ENCODE data around the gene MYEOV. TPM values are rescaled to one million over a fixed set of nuclear protein-coding genes. Genes with fewer than 3 reads are reported as not detected.

MYEOV gene
- total and polyA plus RNA-seq, 4 donors = 0.37 to 0.82 (median 0.64) TPM

- ATAC-seq (ENCODE audit: insufficient read depth, low FRiP score) (no peak), DNase-seq (no peak)
- no peak overlapping the region for H3K4me3 ChIP-seq
- TF ChIP-seq CTCF (IDR thresholded peaks at IDR 0.05; ENCODE audit: control extremely low read depth, extremely low read depth) = no peak
- no peaks in the 10 kb centered on the region for H3K27me3 ChIP-seq (ENCODE audit: control insufficient read depth in 3 of 3, insufficient read depth in 3 of 3, low read length in 2 of 3)
- H3K9ac ChIP-seq (ENCODE audit: insufficient read depth in 1 of 2, low read length in 2 of 2) = no peak overlapping the region
- no peak overlapping the region for H3K27ac ChIP-seq (ENCODE audit: low read depth in 1 of 2, low read length in 1 of 2)
- H3K9me3 ChIP-seq (ENCODE audit: control insufficient read depth in 4 of 4, insufficient read depth in 3 of 4, low read length in 3 of 4) = no peaks in the 10 kb centered on the region
- no peaks in the 10 kb centered on the region for H3K4me1 ChIP-seq (ENCODE audit: control insufficient read depth in 5 of 5, insufficient read depth in 5 of 5, low read length in 5 of 5)
- no peaks in the 10 kb centered on the region for H3K36me3 ChIP-seq (ENCODE audit: control insufficient read depth in 4 of 4, insufficient read depth in 4 of 4, low read length in 4 of 4)
- WGBS, 2 donors = 92 to 98% methylated on average over 2 of the region's 2 CpGs
These were observed 39.9 kb downstream of the MYEOV start for GRCh38 chr11:69333879-69334278.

GRCh38 chr11:69335007-69335780 is 41.2 kb downstream of the MYEOV start:
- Histone ChIP-seq H3K27me3 (ENCODE audit: control insufficient read depth in 3 of 3, insufficient read depth in 3 of 3, low read length in 2 of 3) (no peaks in the 10 kb centered on the region), H3K36me3 (ENCODE audit: control insufficient read depth in 4 of 4, insufficient read depth in 4 of 4, low read length in 4 of 4) (no peaks in the 10 kb centered on the region), H3K9me3 (ENCODE audit: control insufficient read depth in 4 of 4, insufficient read depth in 3 of 4, low read length in 3 of 4) (peaks cover 0 to 2% (median 0%) of the 10 kb centered on the region in 4 donors), H3K27ac (ENCODE audit: low read depth in 1 of 2, low read length in 1 of 2) (no peak overlapping the region), H3K4me3 (no peak overlapping the region), H3K4me1 (ENCODE audit: control insufficient read depth in 5 of 5, insufficient read depth in 5 of 5, low read length in 5 of 5) (no peaks in the 10 kb centered on the region), H3K9ac (ENCODE audit: insufficient read depth in 1 of 2, low read length in 2 of 2) (no peak overlapping the region)
- DNase-seq (peak in 1 of 3 donors; percentile 5), ATAC-seq (ENCODE audit: insufficient read depth, low FRiP score) (no peak)
- 94 to 95% methylated on average over 15 of the region's 15 CpGs for WGBS, 2 donors
- no peak for TF ChIP-seq CTCF (IDR thresholded peaks at IDR 0.05; ENCODE audit: control extremely low read depth, extremely low read depth)

- H3K4me3 ChIP-seq = no peak overlapping the region
- no peaks in the 10 kb centered on the region for H3K4me1 ChIP-seq (ENCODE audit: control insufficient read depth in 5 of 5, insufficient read depth in 5 of 5, low read length in 5 of 5)
- no peak for ATAC-seq (ENCODE audit: insufficient read depth, low FRiP score)
- H3K27ac ChIP-seq (ENCODE audit: low read depth in 1 of 2, low read length in 1 of 2) = no peak overlapping the region
- H3K36me3 ChIP-seq (ENCODE audit: control insufficient read depth in 4 of 4, insufficient read depth in 4 of 4, low read length in 4 of 4) = no peaks in the 10 kb centered on the region
- 90% methylated on average over 12 of the region's 12 CpGs for WGBS, 2 donors
- H3K27me3 ChIP-seq (ENCODE audit: control insufficient read depth in 3 of 3, insufficient read depth in 3 of 3, low read length in 2 of 3) = no peaks in the 10 kb centered on the region
- H3K9ac ChIP-seq (ENCODE audit: insufficient read depth in 1 of 2, low read length in 2 of 2) = no peak overlapping the region
- H3K9me3 ChIP-seq (ENCODE audit: control insufficient read depth in 4 of 4, insufficient read depth in 3 of 4, low read length in 3 of 4) = peaks cover 0 to 3% (median 0%) of the 10 kb centered on the region in 4 donors
- no peak for TF ChIP-seq CTCF (IDR thresholded peaks at IDR 0.05; ENCODE audit: control extremely low read depth, extremely low read depth)
- peak in 1 of 3 donors; percentile 6 for DNase-seq
These were observed 41.9 kb downstream of the MYEOV start for GRCh38 chr11:69335781-69336405.

Measured in lung (tissue), 12 donors.